GM13977 (cell line): ENCODE results near the gene SLC17A2.

Experiments
- DNase-seq: peaks from one replicate; pipeline ENCODE4 v3.0.0; 2012; ENCODE audit warnings: low spot score
- in situ Hi-C: fragments of 300-500 bp; cut with MboI; formaldehyde crosslinking; loops from one replicate; pipeline ENCODE4 v1.12.0; 2022; ENCODE audit warnings: low sequenced_read_pairs, low pct_unique_long_range_greater_than_20kb, mixed read lengths, inconsistent platforms; ENCODE audit not compliant: unreplicated experiment
- TF ChIP-seq, protein P1 (sequence below): IDR thresholded peaks from 2 replicates; pipeline ENCODE4 v1.5.1; 2012; ENCODE audit warnings: mild to moderate bottlenecking, control low read depth; ENCODE audit not compliant: insufficient read depth; ENCODE audit errors: extremely low read depth, missing control alignments

Gene SLC17A2

DNA sequence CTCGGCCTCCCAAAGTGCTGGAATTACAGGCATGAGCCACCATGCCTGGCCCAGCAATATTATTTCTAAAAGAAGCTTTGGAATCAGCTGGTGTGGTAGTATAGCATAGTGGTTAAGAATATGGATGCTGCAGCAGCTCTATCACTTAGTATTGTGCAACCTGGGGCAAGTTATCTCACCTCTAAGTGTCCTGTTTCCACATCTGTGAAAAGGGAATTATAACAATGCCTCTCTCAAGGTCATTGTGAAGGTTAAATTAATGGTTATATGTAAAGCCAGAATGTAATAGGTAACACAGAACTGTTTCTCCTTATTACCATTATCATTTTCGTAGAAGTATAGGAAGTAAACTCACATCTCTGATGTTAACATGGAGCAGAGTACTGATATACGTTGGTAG, 14.2 kb downstream of the SLC17A2 start:
- DNase-seq = no peak
- TF ChIP-seq, protein P1, sequence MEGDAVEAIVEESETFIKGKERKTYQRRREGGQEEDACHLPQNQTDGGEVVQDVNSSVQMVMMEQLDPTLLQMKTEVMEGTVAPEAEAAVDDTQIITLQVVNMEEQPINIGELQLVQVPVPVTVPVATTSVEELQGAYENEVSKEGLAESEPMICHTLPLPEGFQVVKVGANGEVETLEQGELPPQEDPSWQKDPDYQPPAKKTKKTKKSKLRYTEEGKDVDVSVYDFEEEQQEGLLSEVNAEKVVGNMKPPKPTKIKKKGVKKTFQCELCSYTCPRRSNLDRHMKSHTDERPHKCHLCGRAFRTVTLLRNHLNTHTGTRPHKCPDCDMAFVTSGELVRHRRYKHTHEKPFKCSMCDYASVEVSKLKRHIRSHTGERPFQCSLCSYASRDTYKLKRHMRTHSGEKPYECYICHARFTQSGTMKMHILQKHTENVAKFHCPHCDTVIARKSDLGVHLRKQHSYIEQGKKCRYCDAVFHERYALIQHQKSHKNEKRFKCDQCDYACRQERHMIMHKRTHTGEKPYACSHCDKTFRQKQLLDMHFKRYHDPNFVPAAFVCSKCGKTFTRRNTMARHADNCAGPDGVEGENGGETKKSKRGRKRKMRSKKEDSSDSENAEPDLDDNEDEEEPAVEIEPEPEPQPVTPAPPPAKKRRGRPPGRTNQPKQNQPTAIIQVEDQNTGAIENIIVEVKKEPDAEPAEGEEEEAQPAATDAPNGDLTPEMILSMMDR = no peak
- in situ Hi-C loops = no loop called here

DNA sequence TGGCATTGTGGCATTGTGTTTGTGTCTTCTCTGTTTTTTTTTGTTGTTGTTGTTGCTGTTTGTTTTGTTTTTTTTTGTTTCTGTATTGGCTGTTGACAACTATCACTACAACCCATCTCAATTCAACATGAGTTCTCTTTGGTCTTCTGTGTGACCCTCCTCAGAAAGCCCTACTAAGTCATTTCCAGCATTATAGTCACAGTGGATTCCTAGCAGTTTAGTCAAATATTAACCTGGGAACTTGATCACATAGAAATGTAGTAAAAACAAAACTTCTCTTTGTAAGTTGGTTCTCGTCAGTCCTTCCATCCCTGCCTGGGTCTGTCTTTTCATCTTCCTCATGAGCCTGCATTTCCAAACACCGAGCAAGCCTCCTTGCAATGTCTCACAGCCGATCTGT, 16.8 kb downstream of the SLC17A2 start:
- TF ChIP-seq, protein P1 = no peak
- DNase-seq = no peak
- in situ Hi-C loops = no loop called here

DNA sequence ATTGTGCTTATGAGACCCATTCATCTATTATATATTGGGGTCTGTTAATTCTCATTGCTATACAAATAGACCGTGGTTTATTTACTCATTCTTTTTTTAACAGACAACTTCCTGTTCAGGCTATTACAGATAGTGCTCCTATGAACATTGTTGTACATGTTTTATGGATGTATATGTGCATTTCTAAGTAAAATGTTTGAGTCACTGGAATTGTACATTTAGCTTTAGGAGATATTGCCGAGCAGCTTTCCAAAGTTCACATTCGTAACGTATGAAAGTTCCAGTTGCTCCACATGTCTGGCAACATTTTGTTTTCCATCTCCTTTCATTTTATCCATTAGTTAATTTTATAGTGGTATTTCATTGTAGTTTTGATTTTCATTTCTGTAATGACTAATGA, 19.1 kb downstream of the SLC17A2 start:
- TF ChIP-seq, protein P1 = no peak
- in situ Hi-C loops = no loop called here
- DNase-seq = no peak

DNA sequence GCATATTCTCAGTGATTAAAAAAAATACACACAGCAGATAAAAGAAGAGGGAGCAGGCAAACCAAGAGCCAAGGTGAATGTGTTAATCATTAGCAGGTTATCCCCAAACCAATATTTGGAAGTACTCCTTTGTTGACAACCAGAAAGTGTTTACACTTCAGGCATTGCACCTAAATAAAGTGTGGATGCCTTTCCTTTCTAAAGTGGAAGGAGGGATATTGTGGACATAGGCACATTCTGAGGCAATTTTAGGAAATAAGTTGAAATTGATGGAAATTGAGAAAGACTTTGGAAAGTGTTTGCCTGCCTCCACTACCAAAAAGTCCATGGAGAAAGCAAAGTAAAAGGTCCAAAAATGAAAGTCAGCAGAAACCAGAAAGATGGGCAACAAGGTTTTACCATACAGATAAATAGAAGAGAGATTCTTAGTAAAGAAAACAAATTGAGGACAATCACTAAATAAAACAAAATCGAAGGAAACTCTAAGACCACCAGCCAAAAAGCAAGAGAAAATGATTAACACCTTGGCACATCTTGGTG, 22.9 kb downstream of the SLC17A2 start:
- DNase-seq = no peak
- TF ChIP-seq, protein P1 = no peak
- in situ Hi-C loops = no loop called here

DNA sequence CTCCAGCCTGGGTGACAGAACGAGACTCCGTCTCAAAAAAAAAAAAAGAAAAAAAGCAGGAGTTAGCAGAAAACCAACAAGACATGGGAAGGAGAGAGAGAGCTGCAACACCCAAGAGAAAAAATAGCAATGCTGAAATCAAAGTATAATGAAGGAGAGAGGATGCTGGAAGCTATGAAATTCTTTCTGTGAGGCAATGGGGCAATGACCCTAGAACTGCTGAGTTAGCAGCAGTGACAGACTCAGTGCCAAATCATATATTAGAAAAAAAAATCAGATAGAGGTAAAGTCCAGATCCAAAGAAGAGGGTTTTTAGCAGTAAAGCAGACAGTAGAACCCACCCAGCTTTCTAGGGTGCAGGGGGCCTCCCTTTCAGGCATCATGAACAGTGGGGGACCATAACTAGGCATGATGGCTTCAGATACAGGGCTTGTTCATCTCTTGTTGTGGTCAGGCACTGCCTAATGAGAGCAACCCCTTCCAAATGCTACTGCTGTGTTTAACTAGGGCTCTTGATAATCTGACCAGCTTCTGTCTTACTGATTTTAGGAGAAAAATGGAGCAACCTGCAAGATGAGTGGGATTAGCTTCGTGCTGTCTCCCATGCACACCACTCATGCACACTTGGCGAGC, 26.9 kb downstream of the SLC17A2 start:
- TF ChIP-seq, protein P1 = no peak
- in situ Hi-C loops = no loop called here
- DNase-seq = no peak

DNA sequence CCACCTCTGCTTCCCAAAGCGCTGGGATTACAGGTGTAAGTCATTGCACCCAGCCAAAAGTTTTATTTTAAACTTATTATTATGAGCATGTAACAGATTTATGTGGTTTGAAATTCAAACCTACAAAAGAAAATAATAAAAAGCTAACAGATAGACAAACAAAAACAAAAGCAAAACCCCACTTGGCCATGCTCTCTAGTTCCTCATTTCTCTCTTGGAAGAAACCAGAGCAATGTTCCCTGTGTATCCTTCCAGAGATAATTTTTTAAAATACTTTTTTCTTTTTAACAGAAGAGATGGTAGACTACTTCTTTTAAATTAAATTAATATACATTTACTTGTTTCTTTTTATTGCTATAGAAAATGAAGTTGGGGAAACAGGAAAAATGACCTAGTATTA, 28.4 kb downstream of the SLC17A2 start:
- in situ Hi-C loops = no loop called here
- DNase-seq = no peak
- TF ChIP-seq, protein P1 = no peak
